Smooth muscle cell of the brain vasculature (primary cell): Measurements from ENCODE around the gene KCNIP4.
"Not testable (repeated sequence)": the region's sequence is repeated elsewhere in the genome, so short reads cannot be mapped to it uniquely, and the experiment has no call there.

Source experiments
- DNase-seq: peaks from one replicate; pipeline ENCODE4 v3.0.0-alpha.2; 2012; ENCODE audit warnings: low read depth, low spot score

Gene KCNIP4

DNA sequence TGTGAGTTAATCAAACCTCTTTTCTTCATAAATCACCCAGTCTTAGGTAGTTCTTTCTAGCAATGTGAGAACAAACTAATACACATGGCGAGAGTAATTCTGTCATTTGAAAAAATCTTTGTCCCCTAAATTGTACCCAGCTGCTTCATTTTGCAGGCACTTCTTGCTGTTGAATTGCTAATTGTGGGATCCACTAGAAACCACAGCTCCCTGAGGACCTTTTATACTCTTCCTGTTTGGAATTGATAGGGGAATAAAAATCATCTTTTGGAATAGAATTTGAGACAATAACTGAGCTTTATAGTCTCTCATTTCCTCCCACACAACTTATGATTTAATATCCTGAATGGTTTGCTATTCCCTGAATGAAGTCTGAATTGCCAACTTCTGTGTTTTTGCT, 1078.1 kb downstream of the KCNIP4 start:
- no peak for DNase-seq

GRCh38 chr4:20868108-20868507, 1080.5 kb downstream of the KCNIP4 start:
- no peak for DNase-seq

DNA sequence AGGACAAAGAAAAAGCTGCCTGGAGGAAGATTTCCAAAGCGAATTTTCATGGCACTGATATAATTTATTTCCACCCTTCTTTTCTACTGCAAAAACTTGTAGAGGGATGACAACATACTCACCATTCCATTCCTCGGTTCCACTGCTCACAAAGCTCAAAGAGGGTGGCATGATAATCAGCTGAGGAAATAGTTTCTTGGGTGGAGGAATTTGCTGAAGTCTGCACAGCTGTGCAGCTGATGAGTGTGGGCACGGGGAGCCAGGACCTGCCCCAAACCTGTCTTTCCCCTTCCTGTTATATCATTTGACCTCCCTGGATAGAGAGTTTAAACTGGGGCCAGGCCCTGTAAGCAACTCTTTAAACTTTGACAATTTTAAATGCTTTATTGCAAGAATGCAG, 1087.7 kb downstream of the KCNIP4 start:
- no peak for DNase-seq

- no peak for DNase-seq
Observed at GRCh38 chr4:20859097-20859781, 1089.3 kb downstream of the KCNIP4 start.

DNA sequence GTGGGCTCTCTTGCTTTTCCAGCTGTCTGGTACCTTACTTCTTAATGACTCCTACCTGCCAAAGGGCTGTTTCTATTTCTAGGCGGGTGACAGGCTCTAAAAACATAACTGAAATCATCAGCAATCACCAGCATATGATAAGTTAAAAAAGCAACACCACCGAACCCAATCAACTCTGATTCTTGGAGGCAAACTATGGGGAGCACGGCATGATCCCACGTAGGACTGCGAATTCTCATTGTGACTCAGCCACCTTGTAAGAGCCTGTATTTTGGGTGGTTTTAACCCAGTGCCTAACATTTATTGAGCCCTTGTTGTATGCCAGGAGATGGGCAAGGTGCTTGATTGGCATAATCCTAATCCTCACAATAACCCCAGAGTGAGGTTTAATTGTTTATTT, 1091.5 kb downstream of the KCNIP4 start:
- DNase-seq, result no peak

- no peak for DNase-seq
Observed at GRCh38 chr4:20847124-20847747, 1101.3 kb downstream of the KCNIP4 start.

- DNase-seq, result no peak
Observed at GRCh38 chr4:20844311-20844710, 1104.3 kb downstream of the KCNIP4 start.

- no peak for DNase-seq
Observed at GRCh38 chr4:20840648-20841190, 1107.9 kb downstream of the KCNIP4 start.

GRCh38 chr4:20839957-20840356, 1108.6 kb downstream of the KCNIP4 start:
- no peak for DNase-seq

GRCh38 chr4:20838476-20838875, 1110.1 kb downstream of the KCNIP4 start:
- no peak for DNase-seq

DNA sequence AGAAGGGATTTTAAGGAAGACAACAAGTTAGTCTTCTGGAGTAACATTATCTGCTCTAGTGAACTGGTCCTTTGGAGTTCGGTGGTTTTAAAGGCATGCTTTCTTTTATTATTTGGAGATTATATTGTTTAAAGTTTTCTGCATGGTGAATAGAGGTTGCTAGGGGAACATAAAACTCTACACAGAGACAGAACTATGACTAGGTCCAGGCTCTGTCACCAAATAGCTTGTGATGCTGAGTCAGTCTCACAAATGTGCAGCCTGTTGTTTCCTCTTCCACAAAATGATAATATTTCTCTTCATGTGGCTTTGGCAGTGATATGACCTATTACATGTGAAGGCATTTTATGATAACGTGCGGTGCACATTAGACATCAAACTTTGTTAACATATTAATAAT, 1115.7 kb downstream of the KCNIP4 start:
- DNase-seq, result no peak

DNA sequence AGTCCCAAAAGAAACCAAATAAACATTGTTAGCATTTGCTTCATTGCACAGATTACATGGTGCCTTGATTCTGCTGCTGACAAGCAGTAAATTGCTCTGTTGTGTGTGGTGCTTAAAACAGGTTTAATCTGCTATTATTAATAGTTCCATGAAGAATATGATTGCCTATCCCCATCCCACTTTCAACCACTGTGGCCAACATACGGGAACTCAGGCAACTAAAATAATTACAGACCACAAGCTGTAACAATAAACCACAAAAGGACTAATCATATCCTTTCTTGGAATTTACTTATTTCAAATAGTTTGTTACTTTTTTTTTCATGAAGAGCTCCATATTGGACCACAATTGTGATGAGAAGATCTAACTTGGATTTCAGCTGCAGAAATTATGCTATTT, 1116.8 kb downstream of the KCNIP4 start:
- no peak for DNase-seq

GRCh38 chr4:20829617-20830357, 1118.8 kb downstream of the KCNIP4 start:
- no peak for DNase-seq

- DNase-seq, result no peak
Observed at GRCh38 chr4:20825505-20825904, 1123.1 kb downstream of the KCNIP4 start.

DNA sequence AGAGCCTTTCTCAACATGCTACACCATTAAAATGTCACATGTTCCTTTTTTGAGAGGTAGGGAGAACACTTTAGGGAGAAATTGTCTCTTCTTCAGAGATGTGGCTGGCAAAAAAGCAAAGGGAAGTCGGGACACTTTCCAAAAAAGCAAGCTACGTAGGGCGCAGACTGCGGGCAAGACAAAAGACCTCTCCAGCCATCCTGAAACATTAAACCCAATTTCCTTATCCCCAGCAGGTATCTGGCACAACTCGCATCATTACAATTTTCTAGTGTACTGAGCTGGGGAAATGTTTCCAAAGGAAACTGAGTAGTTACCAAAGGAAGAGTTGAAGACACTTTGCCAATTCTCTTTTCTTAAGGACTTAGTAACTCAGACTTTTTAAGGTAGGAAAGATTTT, 1132.3 kb downstream of the KCNIP4 start:
- no peak for DNase-seq

- DNase-seq, result no peak
Observed at GRCh38 chr4:20813700-20814099, 1134.9 kb downstream of the KCNIP4 start.

GRCh38 chr4:20809812-20810211, 1138.8 kb downstream of the KCNIP4 start:
- no peak for DNase-seq

DNA sequence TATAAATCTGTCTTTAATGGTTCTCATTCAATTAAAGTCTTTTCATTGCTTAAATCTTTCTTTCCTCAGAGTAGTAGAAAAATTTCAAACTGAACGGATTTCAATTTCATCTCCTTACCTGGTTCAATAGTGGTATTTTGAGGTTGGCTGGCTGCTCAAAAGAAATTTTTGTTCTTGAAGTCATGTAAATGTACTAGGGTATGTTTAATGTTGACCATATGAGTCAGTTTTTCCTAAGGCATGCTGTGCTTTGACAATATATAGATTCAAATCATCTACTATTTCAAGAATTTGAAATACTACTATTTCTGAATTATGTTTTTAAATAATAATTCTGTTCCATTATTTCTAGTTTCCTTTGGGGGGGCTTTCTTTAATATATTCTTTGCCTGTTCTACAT, 1142.9 kb downstream of the KCNIP4 start:
- no peak for DNase-seq

- no peak for DNase-seq
Observed at GRCh38 chr4:20787940-20788665, 1160.5 kb downstream of the KCNIP4 start.

GRCh38 chr4:20783134-20783533, 1165.4 kb downstream of the KCNIP4 start:
- DNase-seq, result not testable (repeated sequence)

GRCh38 chr4:20778896-20779295, 1169.7 kb downstream of the KCNIP4 start:
- no peak for DNase-seq
